T-helper 17 cell (primary cell): ENCODE data around the gene LSM4. TPM values are rescaled to one million over a fixed set of nuclear protein-coding genes. Genes with fewer than 3 reads are reported as not detected.

ENCODE experiments used
- ATAC-seq: fragments of 150-1000 bp; cut with Tn5 transposase; 2 replicates; pipeline ENCODE4 v1.10.0; 2021; ENCODE audit warnings: mild to moderate bottlenecking, moderate library complexity
- DNase-seq, 3 donors: peaks; one replicate each; pipeline versions ENCODE4 v3.0.0 to v3.0.0-alpha.2; 2020 to 2021
- H3K9me3 ChIP-seq: one replicate; pipeline ENCODE4 v1.7.0; 2013; ENCODE audit warnings: low read length, mild to moderate bottlenecking; ENCODE audit not compliant: control insufficient read depth, poor library complexity, severe bottlenecking
- H3K27ac Mint-ChIP-seq: one replicate; pipeline ENCODE4 v1.8.0; 2022; ENCODE audit warnings: mild to moderate bottlenecking, moderate library complexity, mixed read lengths
- H3K27me3 Mint-ChIP-seq: one replicate; pipeline ENCODE4 v1.8.0; 2022; ENCODE audit warnings: mixed read lengths
- H3K36me3 Mint-ChIP-seq: one replicate; pipeline ENCODE4 v1.8.0; 2022; ENCODE audit warnings: low read depth, mixed read lengths
- H3K4me1 Mint-ChIP-seq: one replicate; pipeline ENCODE4 v1.8.0; 2022; ENCODE audit warnings: mild to moderate bottlenecking, mixed read lengths
- H3K4me3 Mint-ChIP-seq: one replicate; pipeline ENCODE4 v1.8.0; 2022; ENCODE audit warnings: mild to moderate bottlenecking, moderate library complexity, mixed read lengths
- total RNA-seq, 4 donors: library from RNA in 2 of 4; stranded (reverse) in 2 of 4; gene quantifications; one replicate each; pipeline ENCODE4 v1.2.3 and lab custom pipeline; 2022 to 2026

The LSM4 gene
- total RNA-seq, 2 donors from 2014 or later: 43.3 to 46.6 TPM

DNA sequence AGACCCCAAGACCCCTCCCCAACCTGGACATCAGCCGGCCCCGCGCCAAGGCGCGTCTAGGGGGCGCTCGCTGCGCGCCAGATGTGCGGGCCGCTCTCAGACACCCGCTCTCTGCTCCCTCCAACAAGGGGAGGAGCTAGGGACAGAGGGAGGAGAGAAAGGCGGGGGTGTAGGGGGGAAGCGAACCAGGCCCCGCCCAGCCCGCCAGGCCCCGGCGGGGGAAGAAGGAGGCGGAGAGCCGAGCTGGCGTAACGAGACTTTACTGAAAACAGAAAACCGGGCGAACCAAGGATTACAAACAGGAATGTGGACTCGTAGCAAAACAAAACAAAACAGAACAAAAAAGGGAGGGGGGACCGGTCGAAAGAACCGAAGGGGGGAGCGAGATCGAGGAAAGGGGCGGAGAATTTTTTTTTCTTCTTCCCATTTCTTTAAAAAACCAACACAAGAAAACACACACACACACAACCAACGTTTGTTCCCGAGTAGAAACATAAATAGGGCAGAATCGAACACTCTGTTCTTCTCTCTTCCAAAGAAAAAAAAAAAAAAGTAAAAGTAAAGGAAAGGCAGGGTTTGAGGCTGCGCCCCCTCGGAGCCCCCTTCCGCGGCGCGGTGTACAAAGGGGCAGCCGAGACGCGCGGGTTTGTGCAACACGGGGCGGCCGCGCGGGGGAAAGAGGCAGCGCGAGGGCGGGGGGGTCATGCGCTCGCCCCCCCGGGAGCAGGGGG is 43.2 kb downstream of the LSM4 start:
- DNase-seq (peak; percentile 76 to 84 (median 84)), ATAC-seq (peak; percentile 29)
- Mint-ChIP-seq H3K27ac (peak overlapping the region; percentile 99), H3K4me1 (peaks cover 34% of the 10 kb centered on the region), H3K27me3 (no peaks in the 10 kb centered on the region), H3K4me3 (peak overlapping the region; percentile 94), H3K36me3 (peaks cover 6% of the 10 kb centered on the region)
- no peaks in the 10 kb centered on the region for H3K9me3 ChIP-seq

GRCh38 chr19:18279266-18279515 is 43.7 kb downstream of the LSM4 start:
- Mint-ChIP-seq H3K36me3 (peaks cover 6% of the 10 kb centered on the region), H3K27ac (peak overlapping the region; percentile 99), H3K4me1 (peaks cover 37% of the 10 kb centered on the region), H3K27me3 (no peaks in the 10 kb centered on the region), H3K4me3 (peak overlapping the region; percentile 94)
- ATAC-seq: no peak
- H3K9me3 ChIP-seq: no peaks in the 10 kb centered on the region
- DNase-seq: no peak

- Mint-ChIP-seq H3K27ac (peak overlapping the region; percentile 99), H3K4me1 (peaks cover 38% of the 10 kb centered on the region), H3K36me3 (peaks cover 6% of the 10 kb centered on the region), H3K4me3 (peak overlapping the region; percentile 94), H3K27me3 (no peaks in the 10 kb centered on the region)
- ATAC-seq (no peak), DNase-seq (peak in 1 of 3 donors; percentile 52)
- no peaks in the 10 kb centered on the region for H3K9me3 ChIP-seq
Measured at GRCh38 chr19:18278521-18279265, 44.2 kb downstream of the LSM4 start.

DNA sequence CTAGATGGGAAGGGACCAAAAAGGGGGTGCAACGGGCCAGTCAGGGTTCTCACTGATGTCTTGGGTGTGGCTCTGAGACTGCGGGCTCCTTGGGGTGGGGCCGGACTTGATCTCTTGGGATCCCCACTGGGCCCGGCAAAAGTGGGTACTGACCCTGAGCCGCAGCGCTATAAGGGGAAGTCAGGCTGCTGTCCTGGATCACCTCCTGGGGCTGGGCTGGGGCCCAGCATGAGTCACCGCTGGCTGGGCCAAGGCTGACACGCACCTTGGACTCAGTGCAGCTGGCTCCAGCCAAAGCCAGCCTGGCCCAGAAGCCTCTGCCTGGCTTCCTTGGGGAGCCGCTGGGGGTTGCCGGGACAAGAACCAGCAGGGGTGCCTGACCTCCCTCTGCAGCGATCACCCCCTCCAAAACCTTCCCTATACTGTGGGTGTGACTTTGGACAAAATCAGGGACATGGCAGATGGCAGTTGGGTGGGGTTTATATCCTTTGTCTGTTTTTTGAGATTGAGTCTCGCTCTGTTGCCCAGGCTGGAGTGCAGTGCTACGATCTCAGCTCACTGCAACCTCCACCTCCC is 48.0 kb downstream of the LSM4 start:
- H3K27me3 Mint-ChIP-seq: no peaks in the 10 kb centered on the region
- H3K27ac Mint-ChIP-seq: peak overlapping the region; percentile 99
- peaks cover 6% of the 10 kb centered on the region for H3K36me3 Mint-ChIP-seq
- H3K9me3 ChIP-seq: no peaks in the 10 kb centered on the region
- DNase-seq (no peak), ATAC-seq (peak; percentile 3)
- H3K4me3 Mint-ChIP-seq: peak overlapping the region; percentile 68
- peaks cover 35% of the 10 kb centered on the region for H3K4me1 Mint-ChIP-seq

- ATAC-seq (peak; percentile 32), DNase-seq (no peak)
- Mint-ChIP-seq H3K36me3 (peaks cover under 1% of the 10 kb centered on the region), H3K4me1 (peaks cover 29% of the 10 kb centered on the region), H3K27me3 (no peaks in the 10 kb centered on the region), H3K27ac (peak within 1 kb of the TSS; percentile 99), H3K4me3 (peak within 1 kb of the TSS; percentile 82)
- no peaks in the 10 kb centered on the region for H3K9me3 ChIP-seq
Measured at GRCh38 chr19:18274219-18274780, 48.6 kb downstream of the LSM4 start, which contains the start of gene IQCN. TSS of gene IQCN (minus strand) at chr19:18274452. CDS start at chr19:18269478, 4,974 bp downstream.

- no peaks in the 10 kb centered on the region for H3K9me3 ChIP-seq
- H3K36me3 Mint-ChIP-seq: peaks cover 2% of the 10 kb centered on the region
- no peaks in the 10 kb centered on the region for H3K27me3 Mint-ChIP-seq
- H3K4me3 Mint-ChIP-seq: peak overlapping the region; percentile 82
- peaks cover 28% of the 10 kb centered on the region for H3K4me1 Mint-ChIP-seq
- peak overlapping the region; percentile 99 for H3K27ac Mint-ChIP-seq
- ATAC-seq (no peak), DNase-seq (no peak)
Measured at GRCh38 chr19:18273561-18274218, 49.2 kb downstream of the LSM4 start.

DNA sequence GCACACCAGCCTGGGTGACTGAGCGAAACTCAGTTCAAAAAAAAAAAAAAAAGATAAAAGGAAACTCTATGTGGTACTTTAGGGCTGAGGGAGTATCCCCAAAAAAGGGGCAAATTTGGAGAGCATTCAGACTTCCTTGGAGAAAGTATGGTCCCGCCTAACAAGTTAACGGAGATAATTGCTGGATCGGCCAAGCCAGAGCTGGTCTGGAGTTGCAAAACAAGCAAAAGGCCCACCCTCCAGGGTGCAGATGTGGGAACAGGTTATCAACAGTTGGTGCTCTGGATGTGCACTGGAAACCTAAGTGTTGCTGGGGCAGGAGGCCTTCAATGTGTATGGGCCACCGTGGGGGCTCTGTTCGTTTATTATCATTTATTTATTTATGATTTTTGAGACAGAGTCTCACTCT is 51.4 kb downstream of the LSM4 start:
- DNase-seq (no peak), ATAC-seq (peak; percentile 11)
- Mint-ChIP-seq H3K4me3 (peak overlapping the region; percentile 49), H3K27me3 (no peaks in the 10 kb centered on the region), H3K36me3 (peaks cover 4% of the 10 kb centered on the region), H3K27ac (peak overlapping the region; percentile 99), H3K4me1 (peaks cover 25% of the 10 kb centered on the region)
- no peaks in the 10 kb centered on the region for H3K9me3 ChIP-seq

GRCh38 chr19:18270326-18270725 is 52.5 kb downstream of the LSM4 start:
- no peaks in the 10 kb centered on the region for H3K9me3 ChIP-seq
- H3K27ac Mint-ChIP-seq: peak overlapping the region; percentile 99
- peaks cover 4% of the 10 kb centered on the region for H3K36me3 Mint-ChIP-seq
- H3K4me1 Mint-ChIP-seq: peaks cover 29% of the 10 kb centered on the region
- H3K27me3 Mint-ChIP-seq: no peaks in the 10 kb centered on the region
- no peak for DNase-seq
- no peak for ATAC-seq
- no peak overlapping the region for H3K4me3 Mint-ChIP-seq

DNA sequence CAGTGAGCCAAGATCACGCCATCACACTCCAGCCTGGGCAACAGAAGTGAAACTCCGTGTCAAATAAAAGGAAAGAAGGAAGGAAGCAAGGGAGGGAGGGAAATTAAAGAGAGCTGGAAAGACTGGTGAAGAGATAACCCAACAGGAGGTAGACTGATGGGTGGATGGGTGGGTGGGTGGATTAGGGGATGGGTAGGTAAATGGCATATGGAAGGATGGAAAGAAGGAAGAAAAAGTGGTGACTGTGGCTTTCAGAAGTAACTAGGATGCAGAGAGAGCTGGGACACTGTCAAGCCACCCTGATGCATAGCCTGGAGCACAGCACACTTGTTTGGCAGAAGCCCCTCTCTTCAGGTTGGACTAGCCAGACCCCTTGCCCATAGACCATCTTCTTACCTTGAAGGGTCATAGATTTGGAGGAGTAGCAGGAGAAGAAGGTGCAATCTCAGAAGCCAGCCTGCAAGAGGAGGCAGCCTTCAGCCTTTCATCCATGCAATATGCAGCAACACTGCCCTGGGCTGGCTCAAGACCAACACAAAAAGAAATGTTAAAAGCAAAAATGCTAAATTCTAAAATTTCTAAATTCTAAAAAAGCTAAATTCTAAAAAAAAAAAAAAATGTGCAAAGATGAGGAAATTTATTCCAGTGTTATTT is 53.7 kb downstream of the LSM4 start:
- H3K4me3 Mint-ChIP-seq: peak overlapping the region; percentile 41
- H3K36me3 Mint-ChIP-seq: peaks cover 4% of the 10 kb centered on the region
- H3K27ac Mint-ChIP-seq: no peak overlapping the region
- ATAC-seq (no peak), DNase-seq (no peak)
- H3K4me1 Mint-ChIP-seq: peaks cover 19% of the 10 kb centered on the region
- H3K9me3 ChIP-seq: no peaks in the 10 kb centered on the region
- no peaks in the 10 kb centered on the region for H3K27me3 Mint-ChIP-seq

GRCh38 chr19:18266771-18267686 is 55.8 kb downstream of the LSM4 start:
- Mint-ChIP-seq H3K4me1 (peaks cover 12% of the 10 kb centered on the region), H3K27ac (peak overlapping the region; percentile 85), H3K27me3 (no peaks in the 10 kb centered on the region), H3K36me3 (peaks cover 4% of the 10 kb centered on the region), H3K4me3 (peak overlapping the region; percentile 64)
- no peaks in the 10 kb centered on the region for H3K9me3 ChIP-seq
- DNase-seq: no peak
- ATAC-seq: no peak

- H3K27ac Mint-ChIP-seq: no peak overlapping the region
- DNase-seq (no peak), ATAC-seq (no peak)
- H3K27me3 Mint-ChIP-seq: no peaks in the 10 kb centered on the region
- peaks cover 4% of the 10 kb centered on the region for H3K36me3 Mint-ChIP-seq
- H3K9me3 ChIP-seq: no peaks in the 10 kb centered on the region
- no peak overlapping the region for H3K4me3 Mint-ChIP-seq
- H3K4me1 Mint-ChIP-seq: peaks cover 12% of the 10 kb centered on the region
Measured at GRCh38 chr19:18265582-18265981, 57.3 kb downstream of the LSM4 start.
